SH-SY5Y (cell line): ENCODE measurements around the gene MLLT3.

Experiments
- GATA2 ChIP-seq: IDR thresholded peaks from 2 replicates; pipeline ENCODE4 v1.6.1; 2011; ENCODE audit warnings: mild to moderate bottlenecking, low read depth, low read length
- GATA3 ChIP-seq: IDR thresholded peaks from 2 replicates; pipeline ENCODE4 v1.6.1; 2011; ENCODE audit warnings: low read depth, mild to moderate bottlenecking, low read length, moderate library complexity

- no peak for TF ChIP-seq GATA2
- no peak for TF ChIP-seq GATA3
Measured at GRCh38 chr9:20446248-20446647, 176.1 kb downstream of the MLLT3 start.
